ENCODE measurements around the gene CKS1B.
"Not testable (repeated sequence)": the region's sequence is repeated elsewhere in the genome, so short reads cannot be mapped to it uniquely, and the experiment has no call there.

The CKS1B gene

DNA sequence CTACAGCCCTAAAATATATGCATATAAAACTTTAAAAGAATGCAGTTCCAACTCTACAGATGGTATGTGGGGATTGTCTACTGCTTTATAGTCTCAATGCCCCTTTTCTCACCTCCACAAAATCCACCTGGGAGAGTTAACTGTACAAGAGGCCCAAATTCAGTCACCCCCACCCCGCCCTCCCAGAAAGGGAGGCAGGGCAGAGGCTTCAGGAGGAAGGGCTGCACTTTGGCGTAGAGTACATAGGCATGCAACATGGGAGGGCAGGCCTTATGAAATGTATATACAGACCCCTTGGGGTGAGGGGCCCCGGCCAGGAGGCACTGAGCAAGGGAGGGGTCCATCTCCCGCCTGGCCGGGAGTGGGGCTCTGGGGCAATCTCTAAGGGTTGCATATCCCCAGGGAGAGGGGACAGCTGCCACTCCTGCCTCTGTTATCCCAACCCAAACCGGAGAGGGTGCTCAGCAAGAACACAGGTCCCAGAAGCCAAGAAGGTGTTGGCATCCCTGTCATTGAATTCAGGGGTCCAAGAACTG, 11.6 kb upstream of the CKS1B start:
- no peak for DNase-seq (ENCODE audit: low read depth in 3 of 3, low spot score in 1 of 3)

DNA sequence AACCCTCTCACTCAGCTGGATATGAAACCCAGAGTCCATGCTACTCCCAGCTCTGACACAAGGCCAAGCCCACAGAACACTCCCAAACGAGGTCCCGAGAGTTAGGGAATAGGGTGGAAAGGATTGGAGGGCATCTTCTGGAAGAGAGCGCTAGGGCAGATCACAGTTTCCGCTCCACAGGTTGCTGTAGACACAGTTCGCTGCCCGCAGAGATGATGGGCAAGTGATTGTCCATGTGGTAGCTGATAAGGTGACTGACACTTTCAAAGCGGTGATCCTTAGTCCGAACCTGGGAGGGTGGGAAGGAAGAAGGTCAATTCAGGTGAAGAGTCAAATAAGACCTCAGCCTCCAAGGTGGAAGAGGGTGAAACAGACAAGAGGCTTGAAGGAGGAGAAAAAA, 10.8 kb upstream of the CKS1B start:
- no peak for DNase-seq (ENCODE audit: low read depth in 3 of 3, low spot score in 1 of 3)

DNA sequence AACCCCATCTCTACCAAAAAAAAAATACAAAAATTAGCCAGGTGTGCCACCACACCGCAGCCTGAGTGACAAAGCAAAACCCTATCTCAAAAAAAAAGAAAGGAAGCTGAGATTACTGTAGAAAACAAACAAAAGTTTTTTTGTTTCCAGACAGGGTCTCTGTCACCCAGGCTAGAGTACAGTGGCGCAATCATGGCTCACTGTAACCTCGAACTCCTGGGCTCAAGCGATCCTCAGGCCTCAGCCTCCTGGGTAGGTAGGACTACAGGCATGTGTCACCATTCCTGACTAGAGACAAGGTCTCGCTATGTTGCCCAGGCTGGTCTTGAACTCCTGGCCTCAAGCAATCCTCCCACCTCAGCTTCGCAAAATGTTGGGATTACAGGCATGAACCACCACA, 10.1 kb upstream of the CKS1B start:
- no peak for DNase-seq (ENCODE audit: low read depth in 3 of 3, low spot score in 1 of 3)

DNA sequence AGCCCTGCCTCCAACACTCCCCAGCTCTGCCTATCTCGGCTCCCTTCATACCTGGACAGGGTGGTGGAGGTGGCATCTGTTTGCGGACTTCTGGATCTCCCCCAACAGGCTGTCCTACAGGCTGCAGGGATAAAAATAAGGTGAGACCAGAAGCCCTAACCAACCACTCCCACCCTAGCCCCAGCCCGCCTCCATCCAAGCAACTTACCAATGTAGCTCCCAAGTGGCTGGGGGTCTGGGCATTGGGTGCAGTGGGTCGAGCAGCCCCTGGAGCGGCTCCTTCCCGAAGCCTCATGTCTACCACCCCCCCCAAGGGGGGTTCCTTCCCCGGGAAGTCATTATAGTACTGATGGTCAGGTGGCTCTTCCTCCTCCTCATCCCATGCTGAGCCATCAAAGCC, 8.4 kb upstream of the CKS1B start:
- no peak for DNase-seq (ENCODE audit: low read depth in 3 of 3, low spot score in 1 of 3)

DNA sequence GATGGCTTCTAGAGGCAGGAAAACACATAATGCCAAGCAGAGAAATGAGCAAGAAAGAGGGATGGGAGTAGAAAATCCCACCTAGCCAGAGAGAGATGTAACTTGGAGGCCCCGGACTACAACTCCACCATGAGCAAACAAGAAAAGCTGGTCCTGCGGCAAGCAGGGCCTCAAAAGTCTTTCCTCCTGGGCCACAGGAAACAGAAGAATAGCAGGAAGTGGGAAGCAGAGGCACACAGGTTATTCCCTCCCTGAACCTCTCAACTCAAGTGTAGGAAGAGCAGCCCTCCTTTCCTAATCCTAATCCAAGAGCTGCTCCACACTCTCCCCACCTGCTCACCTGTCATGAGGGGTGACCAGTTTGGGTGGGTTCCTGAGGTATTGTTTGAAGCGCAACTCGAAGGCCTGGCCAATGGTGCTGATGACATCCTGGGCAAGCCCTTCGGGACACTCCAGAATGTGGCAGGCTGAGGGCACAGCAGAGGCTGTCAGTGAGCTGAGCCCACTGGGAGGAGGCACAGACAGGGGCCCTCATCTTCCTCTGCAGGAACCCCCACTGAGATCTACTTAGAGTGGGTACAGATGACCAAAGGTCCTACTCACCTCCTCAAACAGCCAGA, 7.0 kb upstream of the CKS1B start:
- no peak for DNase-seq (ENCODE audit: low read depth in 3 of 3, low spot score in 1 of 3)

DNA sequence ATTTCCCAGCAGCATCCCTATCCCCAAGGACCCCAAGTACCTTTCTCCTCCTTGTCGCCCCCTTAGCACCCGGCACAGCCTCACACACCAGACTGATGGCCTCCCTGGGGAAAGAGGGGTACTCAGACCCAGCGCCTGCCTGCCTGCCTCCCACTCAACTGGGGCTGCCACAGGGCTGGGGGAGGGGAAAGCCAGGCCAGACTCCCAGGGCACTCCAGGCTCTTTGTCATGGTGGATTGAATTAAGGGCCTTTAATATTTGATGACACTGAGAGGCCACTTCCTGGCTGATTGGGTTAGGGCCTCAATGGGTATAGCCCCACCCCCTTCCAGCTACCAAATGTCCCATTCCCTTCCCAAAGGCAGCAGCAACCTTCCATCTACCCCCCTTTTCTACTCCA, 5.8 kb upstream of the CKS1B start:
- DNase-seq (ENCODE audit: low read depth in 3 of 3, low spot score in 1 of 3) = no peak

DNA sequence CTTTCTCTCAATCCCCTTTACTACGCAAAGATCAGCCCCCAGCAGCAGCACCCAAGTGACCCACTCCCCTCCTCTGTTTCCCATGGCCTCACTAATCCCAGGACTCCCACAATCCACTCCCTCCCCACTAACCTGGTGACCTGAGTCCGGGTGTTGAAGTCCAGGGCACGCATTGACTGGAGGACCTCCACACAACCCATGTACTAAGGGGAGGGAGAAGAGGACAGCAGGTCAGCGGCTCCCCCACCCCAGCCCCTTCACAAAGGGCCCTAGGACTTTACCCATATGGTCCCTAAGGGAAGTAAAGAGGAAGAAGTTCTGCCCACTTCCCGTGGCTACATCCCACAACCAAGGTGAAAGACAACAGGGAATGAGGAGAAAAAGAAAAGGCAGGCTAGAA, 5.2 kb upstream of the CKS1B start:
- no peak for DNase-seq (ENCODE audit: low read depth in 3 of 3, low spot score in 1 of 3)

DNA sequence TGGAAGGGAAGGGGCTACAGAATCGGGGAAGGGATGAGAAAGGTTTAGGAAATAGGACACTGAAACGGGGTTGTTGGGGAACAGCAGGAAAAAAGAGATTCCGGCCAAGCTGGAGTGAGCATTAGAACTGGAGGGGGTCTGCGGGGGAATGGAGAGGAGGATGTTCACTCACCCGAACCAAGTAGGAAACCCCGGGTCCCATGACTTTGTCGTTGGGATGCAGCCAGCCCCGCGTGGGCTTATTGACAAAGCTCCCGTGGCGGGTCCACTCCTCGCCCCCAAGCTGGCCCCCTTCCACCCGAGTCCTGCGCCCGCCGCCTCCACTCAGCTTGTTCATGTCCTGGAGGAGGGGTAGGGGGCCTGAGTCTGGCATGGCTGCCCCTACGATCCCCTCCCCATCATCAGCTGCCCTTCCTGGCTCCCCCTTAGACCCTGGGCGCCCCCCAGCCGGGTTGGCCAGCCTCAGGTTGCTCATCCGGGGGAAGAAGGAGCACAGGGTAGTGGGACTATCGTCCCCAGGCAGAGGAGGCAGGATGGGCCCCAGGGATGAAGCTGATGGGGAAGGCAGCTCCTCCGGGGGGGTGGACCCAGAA, 4.5 kb upstream of the CKS1B start:
- no peak for DNase-seq (ENCODE audit: low read depth in 3 of 3, low spot score in 1 of 3)

DNA sequence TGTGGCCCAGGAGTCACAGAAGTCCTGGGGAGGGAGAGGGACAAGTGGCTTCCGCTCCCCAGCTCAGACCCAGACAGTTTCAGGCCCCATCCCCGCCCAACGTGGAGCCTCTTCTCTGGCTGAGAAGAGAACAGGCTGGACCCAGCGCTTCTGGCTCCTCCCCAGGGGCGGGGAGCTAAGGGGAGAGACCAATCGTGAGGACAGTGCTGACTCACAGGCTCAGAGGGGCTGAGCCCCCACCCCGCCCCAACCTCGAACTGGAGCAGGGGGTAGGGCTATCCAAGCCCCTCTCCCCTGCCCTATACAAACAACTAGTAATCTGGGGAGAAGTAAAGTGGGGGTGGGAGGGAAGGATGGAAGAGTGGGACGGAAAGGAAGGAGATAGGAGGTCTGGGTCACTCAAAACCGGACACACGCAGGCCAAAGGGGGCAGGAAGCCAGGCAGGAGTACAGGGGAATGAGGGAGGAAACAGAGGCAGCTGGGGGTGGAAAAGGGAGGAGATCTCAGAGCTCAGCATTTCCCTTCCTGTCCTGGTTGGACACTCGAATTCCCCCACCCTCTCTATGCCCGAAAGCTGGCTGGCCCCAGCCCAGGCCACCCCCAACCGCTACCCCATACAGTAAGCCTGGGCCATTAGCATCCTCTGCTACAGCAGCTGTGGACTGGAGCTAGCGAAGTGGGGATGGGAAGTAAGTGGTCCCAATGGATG, 3.7 kb upstream of the CKS1B start, which contains the start of gene SHC1:
TSS of gene SHC1 (minus strand) at position 117 of the 710 bp plus-strand sequence. CDS start 221 bp downstream, outside the sequence.
- DNase-seq (ENCODE audit: low read depth in 3 of 3, low spot score in 1 of 3) = peak in 1 of 3 donors; percentile 25

DNA sequence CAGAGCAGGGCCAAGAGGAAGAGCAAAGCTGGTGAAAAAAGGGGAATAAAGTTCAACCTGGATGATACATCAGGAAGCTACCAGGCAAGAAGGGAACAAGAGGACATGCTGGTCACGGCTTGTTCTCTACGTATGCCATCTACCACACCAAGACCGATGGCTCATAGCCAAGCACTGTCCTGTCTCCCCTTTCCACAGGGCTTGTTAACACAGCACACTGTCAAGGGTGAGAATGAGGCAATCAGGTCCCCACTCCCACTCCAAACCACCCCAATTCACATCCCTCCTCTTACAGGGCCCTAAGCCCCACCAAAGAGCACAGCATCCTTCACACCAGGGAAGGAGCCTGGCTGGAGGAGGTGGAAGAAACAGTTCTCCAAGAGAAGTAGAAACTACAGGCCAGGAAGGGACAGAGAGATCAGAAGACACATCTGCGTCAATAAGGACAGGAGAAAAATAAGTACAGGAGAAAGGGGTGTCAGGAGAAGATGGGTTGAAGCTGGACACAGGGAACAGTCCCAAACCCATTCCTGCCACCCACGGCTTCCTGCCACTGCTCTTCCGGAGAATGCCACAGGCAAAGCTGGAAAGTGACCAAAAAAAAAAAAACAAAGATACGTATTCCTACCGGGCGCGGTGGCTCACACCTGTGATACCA, 3.0 kb upstream of the CKS1B start:
- no peak for DNase-seq (ENCODE audit: low read depth in 3 of 3, low spot score in 1 of 3)

DNA sequence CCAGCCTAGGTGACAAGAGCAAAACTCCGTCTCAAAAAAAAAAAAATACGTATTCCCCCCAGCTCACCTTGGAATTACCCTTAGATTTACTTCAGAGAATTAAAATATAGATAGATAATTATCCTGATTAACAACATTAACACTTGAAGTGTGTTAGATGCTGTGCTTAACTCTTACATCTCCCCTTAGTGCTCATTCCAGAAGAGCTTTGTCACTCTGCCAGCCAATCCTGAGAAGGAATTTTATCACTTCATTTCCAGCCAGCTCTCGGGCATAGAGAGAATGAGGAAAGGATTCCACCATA, 2.3 kb upstream of the CKS1B start:
- no peak for DNase-seq (ENCODE audit: low read depth in 3 of 3, low spot score in 1 of 3)

DNA sequence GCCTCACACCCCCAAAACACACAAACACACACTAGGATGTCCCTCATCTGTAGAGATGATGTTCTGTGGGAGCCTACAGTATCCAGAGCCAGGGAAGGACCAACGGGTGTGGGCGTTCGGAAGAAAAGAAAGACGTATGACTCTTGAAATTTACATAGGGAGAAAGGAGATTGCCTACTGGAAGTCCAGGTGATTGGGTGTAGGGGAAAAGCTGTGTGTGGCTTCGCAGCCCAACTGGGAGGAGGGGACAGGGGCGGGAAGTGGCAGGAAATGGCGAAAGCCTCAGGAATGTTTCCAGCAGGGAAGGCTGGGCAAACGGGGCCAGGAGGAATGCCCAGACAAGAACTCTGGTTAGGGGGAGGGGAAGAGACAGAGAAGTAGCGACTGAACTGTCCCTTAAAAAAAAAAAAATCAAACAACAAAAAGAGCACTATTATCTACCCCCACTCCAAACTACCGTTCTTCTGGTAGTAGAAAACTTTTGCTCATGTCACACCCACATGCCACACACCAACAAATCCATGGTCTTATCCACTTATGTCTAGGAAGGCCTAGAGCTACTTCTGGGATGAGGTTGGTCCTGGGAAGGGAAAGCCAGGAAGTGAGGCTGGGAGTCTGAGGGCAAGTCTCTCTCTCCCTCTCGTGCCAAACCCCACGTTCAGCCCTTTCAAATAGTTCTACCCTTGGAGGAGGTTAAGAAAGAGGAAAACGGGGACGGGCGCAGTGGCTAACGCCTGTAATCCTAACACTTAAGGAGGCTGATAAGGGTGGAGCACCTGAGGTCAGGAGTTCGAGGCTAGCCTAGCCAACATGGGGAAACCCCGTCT, 1.8 kb upstream of the CKS1B start:
- no peak for DNase-seq (ENCODE audit: low read depth in 3 of 3, low spot score in 1 of 3)

DNA sequence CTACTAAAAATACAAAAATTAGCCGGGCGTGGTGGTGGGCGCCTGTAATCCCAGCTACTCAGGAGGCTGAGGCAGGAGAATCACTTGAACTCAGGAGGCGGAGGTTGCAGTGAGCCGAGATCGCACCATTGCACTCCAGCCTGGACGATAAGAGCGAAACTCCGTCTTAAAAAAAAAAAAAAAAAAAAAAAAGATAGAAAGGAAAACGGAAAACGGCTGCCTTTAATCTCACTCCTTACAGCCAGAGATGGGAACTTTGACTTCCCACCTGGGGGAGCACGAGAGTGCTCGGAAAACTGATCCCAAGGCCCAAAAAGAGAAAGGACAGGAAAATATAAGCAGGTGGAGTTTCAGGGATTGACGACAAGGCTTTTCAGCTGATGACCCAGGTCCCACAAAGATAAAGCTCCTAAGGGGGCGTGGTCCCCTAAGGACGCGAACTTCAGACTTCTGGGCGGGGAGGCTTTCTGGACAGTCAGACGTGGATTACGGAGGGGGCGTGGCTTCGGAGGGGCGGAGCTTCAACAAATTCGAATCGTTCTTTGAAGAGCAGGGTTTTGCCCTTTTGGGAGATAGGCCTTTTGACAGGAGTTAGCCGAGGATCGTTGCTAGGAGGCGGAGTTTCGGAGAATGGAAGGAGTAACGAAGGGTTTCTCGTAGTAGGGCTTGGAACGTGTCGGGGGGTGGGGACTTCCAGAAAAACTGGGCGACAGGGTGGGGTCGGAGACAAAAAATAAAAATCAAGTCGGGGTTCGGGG, 958 bp upstream of the CKS1B start:
- peak; percentile 67 to 87 (median 78) for DNase-seq (ENCODE audit: low read depth in 3 of 3, low spot score in 1 of 3)

DNA sequence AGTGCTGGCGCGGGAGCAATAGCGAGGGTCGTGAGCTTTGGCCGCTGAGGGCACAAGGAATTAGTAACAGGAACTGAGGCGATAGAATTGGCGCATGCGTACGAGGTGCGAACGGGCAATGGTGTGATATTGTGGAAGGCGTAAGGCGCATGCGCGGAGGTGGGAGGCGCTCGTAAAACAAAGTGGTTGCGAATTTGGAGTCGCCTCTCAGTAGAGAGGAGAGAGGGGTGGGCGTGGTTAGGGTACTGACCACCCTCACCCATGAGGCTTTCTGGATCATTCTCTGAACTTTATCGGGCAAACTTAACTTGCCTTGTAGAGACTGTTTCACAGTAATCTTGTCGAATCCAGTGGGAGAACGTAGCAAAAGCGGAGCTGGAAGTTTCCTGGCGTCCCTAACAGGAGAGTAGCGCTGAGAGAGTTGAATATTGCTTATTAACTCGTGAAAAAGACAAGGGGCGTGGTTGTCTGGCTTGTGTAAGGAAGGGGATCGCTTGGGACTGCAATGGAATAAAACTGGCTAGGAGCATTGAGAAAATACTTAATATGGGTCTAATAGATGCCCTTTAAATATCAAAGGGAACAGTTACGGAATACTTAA, 427 bp downstream of the CKS1B start:
- DNase-seq (ENCODE audit: low read depth in 3 of 3, low spot score in 1 of 3) = peak; percentile 86 to 89 (median 87)

DNA sequence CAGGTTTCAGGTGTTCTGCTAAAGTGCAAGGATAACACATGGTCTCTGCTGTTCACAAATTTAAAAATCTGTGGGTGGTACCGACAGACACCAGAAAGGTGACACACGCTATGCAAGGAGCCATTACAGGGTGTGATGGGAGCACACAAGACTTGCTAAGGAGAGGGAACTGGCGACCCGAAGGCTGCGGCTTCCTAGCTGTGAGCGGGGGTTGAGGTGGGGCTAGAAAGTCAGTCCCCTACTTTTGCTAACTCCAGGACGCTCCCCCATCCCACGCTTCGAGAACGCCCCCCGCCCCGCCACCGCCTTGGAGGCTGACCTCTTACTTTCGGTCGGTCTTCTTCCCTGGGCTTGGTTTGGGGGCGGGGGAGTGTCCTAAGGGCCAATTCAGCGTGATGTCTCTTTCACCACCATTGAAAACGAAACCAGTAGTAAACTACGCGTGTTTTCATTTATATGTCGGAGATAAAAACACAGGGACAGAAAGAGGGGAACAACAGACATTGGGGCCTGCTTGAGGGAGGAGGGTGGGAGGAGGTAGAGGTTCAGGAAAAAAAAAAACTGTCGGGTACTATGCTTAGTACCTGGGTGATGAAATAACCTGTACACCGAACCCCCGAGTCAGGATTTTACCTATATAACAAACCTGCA, 1.1 kb downstream of the CKS1B start:
- peak in 1 of 3 donors; percentile 54 for DNase-seq (ENCODE audit: low read depth in 3 of 3, low spot score in 1 of 3)

DNA sequence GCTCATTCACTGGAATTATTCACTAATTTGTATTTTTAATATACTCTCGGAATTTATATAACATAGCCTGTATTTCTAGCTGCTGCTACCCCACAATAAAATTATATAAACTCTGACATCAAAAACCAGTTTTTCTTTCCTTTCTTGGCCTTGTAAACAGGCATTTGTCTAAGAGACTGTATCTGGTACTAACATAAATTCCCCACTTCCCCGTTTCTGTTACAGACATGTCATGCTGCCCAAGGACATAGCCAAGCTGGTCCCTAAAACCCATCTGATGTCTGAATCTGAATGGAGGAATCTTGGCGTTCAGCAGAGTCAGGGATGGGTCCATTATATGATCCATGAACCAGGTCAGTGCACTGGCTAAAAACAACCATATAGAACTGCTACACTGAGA, 3.3 kb downstream of the CKS1B start:
- not testable (repeated sequence) for DNase-seq (ENCODE audit: low read depth in 3 of 3, low spot score in 1 of 3)

DNA sequence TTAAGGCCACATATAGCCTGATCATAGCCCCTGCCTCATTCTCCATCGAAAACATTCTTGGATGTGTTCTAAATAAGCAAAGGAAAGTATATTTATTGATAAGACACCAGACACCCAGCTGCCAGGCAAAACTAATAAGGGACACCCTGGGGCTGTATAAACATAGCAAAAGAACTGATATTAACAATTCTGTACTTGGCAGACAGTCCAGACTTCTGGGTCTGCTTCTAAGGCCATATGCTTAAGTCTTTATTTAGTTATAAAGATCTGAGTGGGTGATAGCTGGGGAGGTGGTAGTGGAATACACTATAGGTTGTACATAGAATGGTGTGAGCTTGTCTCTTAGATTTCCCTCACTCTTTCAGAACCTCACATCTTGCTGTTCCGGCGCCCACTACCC, 3.9 kb downstream of the CKS1B start:
- DNase-seq (ENCODE audit: low read depth in 3 of 3, low spot score in 1 of 3) = no peak

DNA sequence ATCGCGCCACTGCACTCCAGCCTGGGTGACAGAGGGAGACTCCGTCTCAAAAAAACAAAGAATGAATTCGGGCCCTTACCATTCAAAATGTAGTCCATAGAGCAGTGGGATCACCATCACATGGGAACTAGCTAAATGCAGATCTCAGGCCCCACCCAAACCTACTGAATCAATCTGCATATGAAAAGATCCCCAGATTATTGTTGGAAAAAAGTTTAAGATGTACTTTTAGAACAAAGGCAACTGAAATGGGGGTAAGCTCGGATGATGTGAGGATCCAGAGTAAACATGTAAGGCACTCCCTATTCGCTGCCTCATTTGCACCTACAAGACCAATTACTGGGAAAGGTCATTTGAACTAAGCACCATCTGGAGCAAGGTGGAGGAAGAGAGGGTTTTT, 7.9 kb downstream of the CKS1B start:
- DNase-seq (ENCODE audit: low read depth in 3 of 3, low spot score in 1 of 3) = no peak

DNA sequence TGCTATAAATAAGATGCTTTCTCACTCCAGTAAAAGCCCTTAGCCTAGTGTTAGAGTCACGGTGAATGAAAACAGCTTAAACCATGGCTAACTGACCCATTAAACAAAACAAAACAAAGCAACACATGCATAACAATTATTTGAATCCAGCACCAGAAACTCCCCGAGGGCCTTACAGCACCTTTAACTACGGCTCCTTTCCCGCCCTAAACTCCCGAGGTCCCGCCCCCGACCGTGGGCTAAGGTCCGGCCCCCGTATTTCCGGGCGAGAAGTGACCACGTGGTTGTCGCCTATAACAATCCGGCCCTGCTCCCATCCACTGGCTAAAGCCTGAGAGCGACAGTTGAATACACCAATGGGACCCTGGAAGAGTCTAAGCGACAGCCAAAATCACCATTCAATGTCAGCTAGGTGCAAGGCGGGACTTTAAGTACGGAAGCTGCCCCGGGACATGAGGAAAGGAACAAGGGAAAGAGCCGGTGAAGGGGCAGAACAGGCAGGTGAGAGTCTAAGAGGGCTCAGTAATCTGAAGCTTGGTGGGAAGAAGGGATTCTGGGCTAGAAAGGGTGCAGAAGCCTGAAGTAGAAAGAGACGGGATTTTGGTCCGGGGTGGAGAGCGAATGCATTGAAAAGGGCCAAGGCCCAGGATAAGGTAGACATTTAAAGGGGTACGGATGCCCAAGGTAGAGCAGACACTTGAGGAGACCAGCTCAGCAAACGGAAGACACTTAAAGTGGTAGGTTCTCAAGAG, 8.6 kb downstream of the CKS1B start, which contains the start of gene FLAD1:
TSS of gene FLAD1 (plus strand) at position 448 of the 752 bp plus-strand sequence. CDS start 351 bp downstream, outside the sequence.
- peak; percentile 84 to 92 (median 87) for DNase-seq (ENCODE audit: low read depth in 3 of 3, low spot score in 1 of 3)

Data from stimulated activated CD4-positive, alpha-beta T cell treated with anti-CD3 and anti-CD28 coated beads, TNF-alpha, amount 100 ng/mL, for 1 hour (primary cell).